HepG2 (cell line): ENCODE results near the gene MINDY1. TPM values are rescaled to one million over a fixed set of nuclear protein-coding genes. Genes with fewer than 3 reads are reported as not detected.

Experiments
- AHR ChIP-seq: IDR thresholded peaks from 2 replicates; pipeline ENCODE4 v1.6.1; 2018; ENCODE audit warnings: missing genetic modification reagents, missing compliant biosample characterization
- BRCA1 ChIP-seq: sonication (generic); formaldehyde crosslinking; IDR thresholded peaks from 2 replicates; pipeline ENCODE4 v1.4.0; 2020; ENCODE audit warnings: missing genetic modification reagents
- CENPT ChIP-seq: sonication (generic); formaldehyde crosslinking; IDR thresholded peaks from 2 replicates; pipeline ENCODE4 v1.8.0; 2022; ENCODE audit warnings: low read depth, mild to moderate bottlenecking, moderate library complexity, missing genetic modification reagents
- DNMT1 ChIP-seq: sonication (generic); formaldehyde crosslinking; IDR thresholded peaks from 2 replicates; pipeline ENCODE4 v1.5.1; 2020; ENCODE audit warnings: mild to moderate bottlenecking, missing genetic modification reagents
- ELF4 ChIP-seq: sonication (generic); formaldehyde crosslinking; IDR thresholded peaks from 2 replicates; pipeline ENCODE4 v1.5.0; 2020; ENCODE audit warnings: missing genetic modification reagents, mild to moderate bottlenecking, moderate library complexity, borderline replicate concordance
- FOXA3 ChIP-seq: IDR thresholded peaks from 2 replicates; pipeline ENCODE4 v1.6.1; 2016; ENCODE audit warnings: missing genetic modification reagents, missing compliant biosample characterization
- HDAC1 ChIP-seq: sonication (generic); formaldehyde crosslinking; IDR thresholded peaks from 2 replicates; pipeline ENCODE4 v1.5.1; 2020; ENCODE audit warnings: mild to moderate bottlenecking, missing genetic modification reagents
- IRX3 ChIP-seq: sonication (generic); formaldehyde crosslinking; IDR thresholded peaks from 2 replicates; pipeline ENCODE4 v1.8.1; 2023; ENCODE audit warnings: mild to moderate bottlenecking, low read depth, missing genetic modification reagents, borderline replicate concordance
- KDM6A ChIP-seq: IDR thresholded peaks from 2 replicates; pipeline ENCODE4 v1.6.1; 2016; ENCODE audit warnings: low read depth
- LBX2 ChIP-seq: sonication (generic); formaldehyde crosslinking; IDR thresholded peaks from 2 replicates; pipeline ENCODE4 v1.5.0; 2020; ENCODE audit warnings: missing genetic modification reagents, mild to moderate bottlenecking, borderline replicate concordance
- MTF2 ChIP-seq: sonication (generic); formaldehyde crosslinking; IDR thresholded peaks from 2 replicates; pipeline ENCODE4 v1.5.0; 2020; ENCODE audit warnings: missing genetic modification reagents, borderline replicate concordance
- NFRKB ChIP-seq: fragments of 450-650 bp; IDR thresholded peaks from 2 replicates; pipeline ENCODE4 v1.6.1; 2017
- PRPF4 ChIP-seq: fragments of 200-400 bp; formaldehyde crosslinking; IDR thresholded peaks from 2 replicates; pipeline ENCODE4 v1.6.1; 2016; ENCODE audit warnings: low read length, low read depth; ENCODE audit not compliant: poor library complexity, severe bottlenecking
- RBM22 ChIP-seq: fragments of 200-400 bp; formaldehyde crosslinking; optimal IDR thresholded peaks from 2 replicates; pipeline ENCODE3; 2017; ENCODE audit warnings: mild to moderate bottlenecking, low read length, moderate library complexity
- SALL1 ChIP-seq: sonication (generic); formaldehyde crosslinking; IDR thresholded peaks from 2 replicates; pipeline ENCODE4 v1.8.0; 2022; ENCODE audit warnings: mild to moderate bottlenecking, missing genetic modification reagents
- SATB2 ChIP-seq: sonication (generic); formaldehyde crosslinking; IDR thresholded peaks from 2 replicates; pipeline ENCODE4 v1.5.0; 2020; ENCODE audit warnings: missing genetic modification reagents
- YY1 ChIP-seq: IDR thresholded peaks from 2 replicates; pipeline ENCODE4 v1.6.1; 2011; ENCODE audit warnings: low read length, low read depth, moderate library complexity, mild to moderate bottlenecking; ENCODE audit not compliant: insufficient read depth, insufficient replicate concordance
- ZBTB20 ChIP-seq: sonication (generic); formaldehyde crosslinking; IDR thresholded peaks from 2 replicates; pipeline ENCODE4 v1.8.1; 2023; ENCODE audit warnings: missing genetic modification reagents, low read depth, mild to moderate bottlenecking, borderline replicate concordance
- ZBTB38 ChIP-seq: sonication (generic); formaldehyde crosslinking; IDR thresholded peaks from 2 replicates; pipeline ENCODE4 v1.5.1; 2020; ENCODE audit warnings: mild to moderate bottlenecking, missing genetic modification reagents
- ZBTB7A ChIP-seq: sonication (generic); formaldehyde crosslinking; IDR thresholded peaks from 2 replicates; pipeline ENCODE4 v1.8.0; 2022; ENCODE audit warnings: mild to moderate bottlenecking, missing genetic modification reagents
- ZBTB8A ChIP-seq: sonication (generic); formaldehyde crosslinking; IDR thresholded peaks from 2 replicates; pipeline ENCODE4 v1.4.0; 2020; ENCODE audit warnings: mild to moderate bottlenecking, low read depth, missing genetic modification reagents, borderline replicate concordance
- ZNF350 ChIP-seq: sonication (generic); formaldehyde crosslinking; IDR thresholded peaks from 2 replicates; pipeline ENCODE4 v1.4.0; 2020; ENCODE audit warnings: mild to moderate bottlenecking, low read depth, missing genetic modification reagents, borderline replicate concordance
- ZNF446 ChIP-seq: sonication (generic); formaldehyde crosslinking; IDR thresholded peaks from 2 replicates; pipeline ENCODE4 v1.5.0; 2020; ENCODE audit warnings: mild to moderate bottlenecking, missing genetic modification reagents
- ZNF557 ChIP-seq: sonication (generic); formaldehyde crosslinking; IDR thresholded peaks from 2 replicates; pipeline ENCODE4 v1.4.0; 2020; ENCODE audit warnings: missing genetic modification reagents
- ZNF576 ChIP-seq: sonication (generic); formaldehyde crosslinking; IDR thresholded peaks from 2 replicates; pipeline ENCODE4 v1.4.0; 2020; ENCODE audit warnings: mild to moderate bottlenecking, missing genetic modification reagents
- ZNF674 ChIP-seq: sonication (generic); formaldehyde crosslinking; IDR thresholded peaks from 2 replicates; pipeline ENCODE4 v1.5.0; 2020; ENCODE audit warnings: low read depth, mild to moderate bottlenecking, missing genetic modification reagents
- polyA plus RNA-seq, 8 experiments: library from polyadenylated mRNA; depleted of rRNA in 3 of 8; stranded (reverse) in 7 of 8; unstranded in 1 of 8; fragments of >200 nt; fragmentation: Illumina TruSeq in 4 of 8; extraction: Trizol in 4 of 8; gene quantifications; 2 replicates each; pipeline versions ENCODE4 v1.2.1 to v1.2.3, GENCODE V29; 2011 to 2016; ENCODE audit warnings: low read depth in 4 of 8, missing spikeins in 1 of 8, mixed read lengths in 1 of 8; ENCODE audit not compliant: insufficient read depth in 1 of 8
- total RNA-seq, 5 experiments: library from RNA; depleted of rRNA; stranded (reverse); fragments of >200 nt; fragmentation: Illumina TruSeq; extraction: Trizol; gene quantifications; 2 replicates each; pipeline ENCODE4 v1.2.3, GENCODE V29; 2016; ENCODE audit warnings: low read depth in 1 of 5

MINDY1 gene
- total and polyA plus RNA-seq, 2 of the 13 experiments (the other 11 are each of a cell fraction or from before 2014, with no cell fraction given), result 11.1 to 15.0 TPM

GRCh38 chr1:150979092-150980056 is 27.3 kb downstream of the MINDY1 start (continued):
- TF ChIP-seq SALL1 (CRISPR knock-in tag) (peak; percentile 58; the same call in 1 of the 2 replicates), KDM6A (CRISPR knock-in tag) (no peak), ZNF446 (CRISPR knock-in tag) (no peak), CENPT (CRISPR knock-in tag) (no peak), SATB2 (CRISPR knock-in tag) (no peak), ZBTB20 (CRISPR knock-in tag) (no peak), DNMT1 (CRISPR knock-in tag) (no peak), NFRKB (no peak), PRPF4 (no peak), ZNF350 (no peak; the same call in 1 of the 2 replicates), YY1 (peak; percentile 45), RBM22 (no peak), ZBTB38 (CRISPR knock-in tag) (no peak), BRCA1 (CRISPR knock-in tag) (no peak), ZBTB7A (no peak), IRX3 (CRISPR knock-in tag) (no peak), HDAC1 (CRISPR knock-in tag) (peak; percentile 31; the same call in 1 of the 2 replicates), ELF4 (no peak; the same call in 1 of the 2 replicates), AHR (no peak), FOXA3 (CRISPR knock-in tag) (peak; percentile 39), ZNF557 (CRISPR knock-in tag) (no peak), LBX2 (no peak), ZNF576 (no peak), ZBTB8A (CRISPR knock-in tag) (no peak), ZNF674 (CRISPR knock-in tag) (no peak), MTF2 (CRISPR knock-in tag) (no peak)
